Gastrocnemius medialis (tissue), 4 donors: ENCODE results near the gene TARS3. TPM values are rescaled to one million over a fixed set of nuclear protein-coding genes. Genes with fewer than 3 reads are reported as not detected.

Source experiments
- ATAC-seq, 2 donors: fragments of 150-250 bp; one replicate each; pipeline ENCODE4 v1.9.1; 2016
- DNase-seq, 2 donors: peaks; one replicate each; pipeline ENCODE4 v3.0.0-alpha.2; 2019
- H3K27ac ChIP-seq, 4 donors: fragments of 200-600 bp; sonication (generic); 1 replicate in 1 of 4; 2 replicates in 3 of 4; pipeline ENCODE4 v1.5.1; 2016 to 2018; ENCODE audit warnings: mild to moderate bottlenecking in 2 of 4, moderate library complexity in 1 of 4
- H3K27me3 ChIP-seq, 3 donors: fragments of 200-600 bp; sonication (generic) in 2 of 3; 1 replicate in 1 of 3; 2 replicates in 2 of 3; pipeline versions ENCODE4 v1.5.1 to v1.6.0; 2016 to 2019; ENCODE audit warnings: mild to moderate bottlenecking in 1 of 3, moderate library complexity in 1 of 3
- H3K36me3 ChIP-seq, 2 donors: fragments of 200-600 bp; sonication (generic) in 1 of 2; one replicate each; pipeline ENCODE4 v1.5.1; 2017 to 2018
- H3K4me1 ChIP-seq, 2 donors: fragments of 200-600 bp; sonication (generic) in 1 of 2; one replicate each; pipeline ENCODE4 v1.5.1; 2016 to 2017; ENCODE audit warnings: mild to moderate bottlenecking in 2 of 2
- H3K4me3 ChIP-seq, 4 donors: fragments of 200-600 bp; sonication (generic) in 3 of 4; 1 replicate in 1 of 4; 2 replicates in 3 of 4; pipeline ENCODE4 v1.5.1; 2016 to 2019; ENCODE audit warnings: mild to moderate bottlenecking in 2 of 4
- H3K9me3 ChIP-seq, 3 donors: fragments of 200-600 bp; sonication (generic) in 2 of 3; 1 replicate in 1 of 3; 2 replicates in 2 of 3; pipeline ENCODE4 v1.5.1; 2016 to 2019
- POLR2A ChIP-seq, 2 donors: fragments of 450-650 bp; IDR thresholded peaks; one replicate each; pipeline ENCODE4 v1.6.1; 2017; ENCODE audit warnings: antibody characterized with exemption in 2 of 2, mild to moderate bottlenecking in 2 of 2, moderate library complexity in 2 of 2
- in situ Hi-C, 4 donors: fragments of 200-750 bp; cut with MboI; loops; one replicate each; pipeline versions ENCODE4 v1.15.0 to v1.8.0; 2017; ENCODE audit warnings: low sequenced_read_pairs in 4 of 4
- intact Hi-C: fragments of 100-400 bp; cut with DNase I; formaldehyde crosslinking; loops from one replicate; pipeline ENCODE4 v1.15.1; 2023; ENCODE audit warnings: low total_unique reads
- total RNA-seq, 4 donors: library from RNA; depleted of rRNA; stranded (reverse); fragments of >200 nt; gene quantifications; one replicate each; pipeline versions ENCODE4 v1.1.0 to v1.2.3, GENCODE V29; 2016
- TF ChIP-seq, protein P1 (sequence below), 5 experiments: fragments of 450-650 bp in 3 of 5; fragments of 200-600 bp in 2 of 5; sonication (generic) in 2 of 5; IDR thresholded peaks in 4 of 5; conservative IDR thresholded peaks in 1 of 5; 1 replicate in 4 of 5; 2 replicates in 1 of 5; pipeline ENCODE4 v1.5.1; 2016 to 2019; ENCODE audit warnings: antibody characterized with exemption in 5 of 5, mild to moderate bottlenecking in 3 of 5, moderate library complexity in 3 of 5

The TARS3 gene
- total RNA-seq, 4 donors from 2014 or later = 38.3 to 69.9 (median 55.4) TPM

DNA sequence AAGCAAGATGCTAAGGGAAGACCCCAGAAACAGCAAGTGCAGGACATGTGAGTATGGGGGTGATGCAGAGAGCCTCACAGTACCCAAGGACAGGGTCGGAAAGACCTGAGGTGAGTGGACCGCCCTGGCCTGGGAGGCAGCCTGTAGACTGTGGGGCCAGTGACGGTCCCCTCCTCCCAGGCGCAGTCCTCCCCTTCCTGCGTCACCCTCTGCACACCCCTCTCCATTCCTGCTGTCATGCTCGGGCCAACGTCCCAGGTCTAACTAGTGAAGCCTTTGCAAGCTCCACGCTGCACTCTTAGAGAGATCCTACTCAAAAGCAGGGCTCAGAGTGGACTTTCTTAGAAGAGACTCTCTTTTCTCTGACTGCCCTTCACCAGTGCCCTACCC is 113.7 kb downstream of the TARS3 start:
- in situ Hi-C loops = no loop called here
- Histone ChIP-seq H3K4me1 (peaks cover 58 to 63% of the 10 kb centered on the region in 2 donors), H3K27ac (peak overlapping the region; percentile 79 to 92 (median 81)), H3K4me3 (no peak overlapping the region), H3K27me3 (no peaks in the 10 kb centered on the region), H3K9me3 (no peaks in the 10 kb centered on the region), H3K36me3 (no peaks in the 10 kb centered on the region)
- DNase-seq (no peak), ATAC-seq (no peak)
- TF ChIP-seq, protein P1, sequence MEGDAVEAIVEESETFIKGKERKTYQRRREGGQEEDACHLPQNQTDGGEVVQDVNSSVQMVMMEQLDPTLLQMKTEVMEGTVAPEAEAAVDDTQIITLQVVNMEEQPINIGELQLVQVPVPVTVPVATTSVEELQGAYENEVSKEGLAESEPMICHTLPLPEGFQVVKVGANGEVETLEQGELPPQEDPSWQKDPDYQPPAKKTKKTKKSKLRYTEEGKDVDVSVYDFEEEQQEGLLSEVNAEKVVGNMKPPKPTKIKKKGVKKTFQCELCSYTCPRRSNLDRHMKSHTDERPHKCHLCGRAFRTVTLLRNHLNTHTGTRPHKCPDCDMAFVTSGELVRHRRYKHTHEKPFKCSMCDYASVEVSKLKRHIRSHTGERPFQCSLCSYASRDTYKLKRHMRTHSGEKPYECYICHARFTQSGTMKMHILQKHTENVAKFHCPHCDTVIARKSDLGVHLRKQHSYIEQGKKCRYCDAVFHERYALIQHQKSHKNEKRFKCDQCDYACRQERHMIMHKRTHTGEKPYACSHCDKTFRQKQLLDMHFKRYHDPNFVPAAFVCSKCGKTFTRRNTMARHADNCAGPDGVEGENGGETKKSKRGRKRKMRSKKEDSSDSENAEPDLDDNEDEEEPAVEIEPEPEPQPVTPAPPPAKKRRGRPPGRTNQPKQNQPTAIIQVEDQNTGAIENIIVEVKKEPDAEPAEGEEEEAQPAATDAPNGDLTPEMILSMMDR (IDR thresholded peaks at IDR 0.05 in 4 of 5, conservative IDR thresholded peaks at IDR 0.05 in 1 of 5) = no peak
- TF ChIP-seq POLR2A (IDR thresholded peaks at IDR 0.05) = no peak
- intact Hi-C loops = loop anchor here (5.0 kb wide), 1 partner anchor 42 kb away; the partner anchor contains the start of gene TM2D3

DNA sequence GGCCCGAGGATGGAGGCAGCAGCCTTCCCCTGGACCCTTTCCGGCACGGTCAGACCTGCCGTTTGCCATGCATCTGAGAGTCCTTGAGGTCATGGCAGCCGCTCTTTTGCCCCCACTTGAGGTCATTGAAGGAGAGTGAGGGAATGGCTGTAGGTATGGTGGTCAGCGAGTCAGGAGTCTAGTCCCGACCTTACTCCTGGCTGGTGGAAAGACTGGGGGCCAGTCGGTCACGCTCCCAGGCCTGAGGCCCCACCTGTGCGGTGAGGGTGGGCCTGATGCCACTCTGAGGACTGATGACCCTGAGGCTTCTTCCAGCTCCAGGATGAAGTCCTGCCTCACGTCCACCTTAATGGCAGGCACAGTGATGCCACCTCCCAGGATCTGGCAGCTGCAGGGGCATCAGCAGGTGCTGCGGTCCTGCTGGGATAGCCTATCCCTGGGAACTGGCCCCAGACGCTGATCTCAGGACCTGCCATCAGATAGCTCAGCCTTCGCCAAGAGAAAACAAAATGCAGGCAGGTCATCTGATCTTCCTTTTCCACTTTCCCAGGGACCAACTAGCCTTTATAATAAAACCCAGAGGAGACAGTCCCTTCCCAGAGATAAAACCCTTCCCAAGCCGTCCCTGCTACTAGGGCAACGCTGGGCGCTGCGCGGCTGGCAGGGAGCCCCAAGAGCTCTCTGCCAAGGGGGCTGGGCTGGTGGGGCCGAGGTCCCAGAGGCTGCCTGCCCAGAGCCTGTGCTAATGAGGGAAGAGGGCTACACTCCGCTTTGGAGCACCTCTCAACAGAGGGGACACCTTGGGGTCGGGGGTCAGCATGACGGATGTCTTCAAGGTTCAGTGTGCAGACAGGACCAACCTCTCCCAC is 114.3 kb downstream of the TARS3 start:
- no peak for TF ChIP-seq POLR2A (IDR thresholded peaks at IDR 0.05)
- TF ChIP-seq, protein P1 (IDR thresholded peaks at IDR 0.05 in 4 of 5, conservative IDR thresholded peaks at IDR 0.05 in 1 of 5) = no peak
- Histone ChIP-seq H3K27ac (peak overlapping the region; percentile 31 to 92 (median 80)), H3K36me3 (no peaks in the 10 kb centered on the region), H3K27me3 (no peaks in the 10 kb centered on the region), H3K9me3 (no peaks in the 10 kb centered on the region), H3K4me3 (no peak overlapping the region), H3K4me1 (peaks cover 51 to 57% of the 10 kb centered on the region in 2 donors)
- ATAC-seq (peak; percentile 8 to 22), DNase-seq (peak in 1 of 2 donors; percentile 63)
- intact Hi-C loops = loop anchor here (5.0 kb wide), 1 partner anchor 42 kb away; the partner anchor contains the start of gene TM2D3
- in situ Hi-C loops = no loop called here

DNA sequence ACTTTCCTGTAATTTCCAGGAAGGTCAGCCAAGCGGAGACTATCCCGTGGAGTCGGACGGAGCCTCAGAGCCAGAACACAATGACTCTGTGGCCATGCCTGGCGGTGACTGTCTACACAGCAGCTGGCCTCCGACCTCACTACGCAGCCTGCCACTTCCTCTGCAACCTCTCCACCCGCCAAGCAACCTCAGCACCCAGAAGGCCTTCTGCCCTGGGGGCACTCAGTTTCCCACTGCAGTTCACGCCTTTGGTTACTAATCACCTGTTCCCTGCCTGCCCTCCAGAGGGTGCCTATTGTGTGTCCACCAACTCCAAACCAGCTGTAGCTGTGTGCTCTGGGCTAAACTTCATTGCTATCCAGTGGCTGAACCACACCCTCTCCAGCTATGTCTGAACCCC is 116.1 kb downstream of the TARS3 start:
- no peak for DNase-seq
- in situ Hi-C loops (no loop called here), intact Hi-C loops (no loop called here)
- Histone ChIP-seq H3K4me1 (peaks cover 34 to 40% of the 10 kb centered on the region in 2 donors), H3K36me3 (no peaks in the 10 kb centered on the region), H3K4me3 (no peak overlapping the region), H3K9me3 (no peaks in the 10 kb centered on the region), H3K27ac (peak overlapping the region in 2 of 4 donors; percentile 31 to 58), H3K27me3 (no peaks in the 10 kb centered on the region)
- peak in 1 of 2 donors; percentile 14 for ATAC-seq
- TF ChIP-seq, protein P1 (IDR thresholded peaks at IDR 0.05 in 4 of 5, conservative IDR thresholded peaks at IDR 0.05 in 1 of 5) = peak in 4 of 5 experiments; percentile 12 to 36 (median 22)
- TF ChIP-seq POLR2A (IDR thresholded peaks at IDR 0.05) = no peak

DNA sequence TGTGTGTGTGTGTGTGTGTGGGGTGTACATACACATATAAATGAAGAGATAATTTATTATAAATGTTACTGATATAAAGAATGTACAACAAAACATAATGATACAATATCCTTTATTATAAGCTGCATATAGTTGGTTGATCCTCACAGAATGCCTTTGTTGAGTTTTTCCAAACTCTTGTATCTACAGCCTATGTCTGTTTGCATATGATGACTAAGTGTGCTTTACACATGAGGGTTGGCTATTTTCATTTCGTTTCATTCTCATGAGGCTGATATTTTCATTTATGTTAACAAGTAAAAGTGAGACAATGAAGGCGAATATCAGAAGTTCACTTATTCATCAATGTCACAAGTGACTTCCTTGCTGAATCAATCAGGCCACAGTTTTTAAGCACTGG is 117.2 kb downstream of the TARS3 start:
- in situ Hi-C loops (no loop called here), intact Hi-C loops (no loop called here)
- H3K36me3 ChIP-seq = no peaks in the 10 kb centered on the region
- H3K4me1 ChIP-seq = peaks cover 24 to 29% of the 10 kb centered on the region in 2 donors
- H3K27ac ChIP-seq = no peak overlapping the region
- no peak for DNase-seq
- TF ChIP-seq, protein P1 (IDR thresholded peaks at IDR 0.05 in 4 of 5, conservative IDR thresholded peaks at IDR 0.05 in 1 of 5) = no peak
- TF ChIP-seq POLR2A (IDR thresholded peaks at IDR 0.05) = no peak
- H3K27me3 ChIP-seq = no peaks in the 10 kb centered on the region
- ATAC-seq = no peak
- no peaks in the 10 kb centered on the region for H3K9me3 ChIP-seq
- no peak overlapping the region for H3K4me3 ChIP-seq
